Stimulated activated CD4-positive, alpha-beta T cell treated with anti-CD3 and anti-CD28 coated beads, TNF-alpha, amount 100 ng/mL, for 48 hours (primary cell): ENCODE data around the gene ATP13A3.
A peak's percentile ranks its signal among the peaks of the same experiment; 100 is the strongest.
"Not testable (repeated sequence)": the region's sequence is repeated elsewhere in the genome, so short reads cannot be mapped to it uniquely, and the experiment has no call there.

Experiments used
- DNase-seq, 3 donors: peaks; one replicate each; pipeline ENCODE4 v3.0.0-alpha.2; 2020; ENCODE audit warnings: low read depth in 3 of 3

Gene ATP13A3

DNA sequence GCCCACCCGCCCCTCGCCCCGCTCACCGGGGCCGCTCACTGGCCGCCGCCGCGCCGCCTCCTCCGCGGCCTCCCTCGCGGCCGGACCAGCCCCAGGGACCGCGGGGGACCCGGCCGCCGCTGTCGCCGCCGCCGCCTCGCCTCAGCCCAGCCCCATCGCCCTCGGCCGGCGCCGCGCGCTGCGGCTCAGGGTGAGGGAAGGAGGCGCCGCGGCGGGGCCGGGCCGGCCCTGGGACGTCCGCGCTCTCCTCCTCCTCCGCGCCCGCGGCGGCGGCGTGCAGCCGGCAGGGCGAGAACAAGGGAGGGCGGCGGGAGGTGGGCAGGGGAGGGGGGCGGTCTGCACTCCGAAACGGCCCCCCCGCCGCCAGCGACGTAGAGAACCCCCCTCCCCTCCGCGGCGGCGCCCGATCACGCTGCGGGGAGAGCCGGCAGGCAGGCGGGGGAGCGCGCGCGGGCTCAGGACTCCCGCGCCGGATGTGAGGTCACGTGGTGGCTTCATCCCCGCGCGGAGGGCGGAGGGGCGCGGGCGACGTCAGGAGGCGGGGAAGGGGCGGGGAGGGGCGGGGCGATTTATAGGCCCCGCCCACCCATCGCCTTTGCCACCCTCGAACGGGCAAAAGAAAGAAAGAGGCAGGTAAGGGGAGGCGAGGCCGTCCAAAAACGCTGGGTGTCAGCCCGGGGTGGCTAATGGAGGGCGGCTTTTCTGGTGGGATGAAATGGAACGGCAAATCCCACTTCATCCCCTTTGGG is at the start of gene ATP13A3:
Gene ATP13A3, minus strand, starts transcription at position 463 of the 749 bp plus-strand sequence. CDS start 24,812 bp downstream, outside the sequence.
- DNase-seq = peak; percentile 70 to 82 (median 79)

DNA sequence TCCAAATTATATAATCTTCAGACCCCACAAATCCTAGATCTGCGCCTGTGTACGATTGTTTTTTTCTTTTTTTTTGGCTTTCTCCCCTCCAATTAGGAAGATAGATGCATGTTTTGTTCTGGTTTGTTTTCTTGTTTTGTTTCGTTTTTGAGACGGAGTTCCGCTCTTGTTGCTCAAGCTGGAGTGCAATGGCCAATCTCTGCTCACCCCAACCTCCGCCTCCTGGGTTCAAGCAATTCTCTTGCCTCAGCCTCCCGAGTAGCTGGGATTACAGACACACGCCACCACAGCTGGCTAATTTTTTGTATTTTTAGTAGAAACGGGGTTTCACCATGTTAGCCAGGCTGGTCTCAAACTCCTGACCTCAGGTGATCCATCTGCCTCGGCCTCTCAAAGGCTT is 48.4 kb upstream of the ATP13A3 start:
- not testable (repeated sequence) for DNase-seq

GRCh38 chr3:194534243-194534642 is 47.4 kb upstream of the ATP13A3 start:
- DNase-seq = no peak

GRCh38 chr3:194532591-194532990 is 45.8 kb upstream of the ATP13A3 start:
- no peak for DNase-seq

DNA sequence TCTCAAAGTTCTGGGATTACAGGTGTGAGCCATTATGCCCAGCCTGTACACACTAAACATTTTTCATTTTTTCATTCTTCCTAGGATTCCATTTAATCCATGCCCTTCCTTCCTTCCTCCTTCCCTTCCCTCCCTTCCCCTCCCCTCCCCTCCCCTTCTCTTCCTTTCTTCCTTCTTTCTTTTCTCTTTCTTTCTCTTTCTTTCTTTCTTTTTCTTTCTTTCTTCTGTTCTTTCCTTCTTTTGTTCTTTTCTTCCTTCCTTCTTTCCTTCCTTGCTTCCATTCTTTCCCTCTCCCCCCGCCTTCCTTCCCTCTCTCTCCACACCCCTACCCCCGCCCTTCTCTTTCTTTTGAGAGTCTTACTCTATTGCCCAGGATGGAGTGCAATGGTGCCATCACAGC is 40.9 kb upstream of the ATP13A3 start:
- no peak for DNase-seq

DNA sequence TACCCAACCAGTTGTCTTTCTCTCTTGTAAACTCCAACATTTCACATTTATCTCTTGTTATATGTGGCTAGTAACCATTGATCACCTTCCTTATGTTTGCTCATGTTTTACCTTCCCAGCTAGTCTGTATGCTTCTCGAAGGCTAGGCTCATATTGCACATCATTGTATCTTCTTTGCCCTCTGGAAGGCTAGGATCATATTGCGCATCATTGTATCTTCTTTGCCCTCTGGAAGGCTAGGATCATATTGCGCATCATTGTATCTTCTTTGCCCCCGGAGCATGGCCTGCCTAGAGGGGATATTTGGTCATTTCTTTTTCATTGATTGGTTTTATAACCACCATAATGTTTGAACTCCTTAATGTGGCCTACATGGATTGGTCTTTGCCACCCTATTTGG is 39.4 kb upstream of the ATP13A3 start:
- DNase-seq = no peak

DNA sequence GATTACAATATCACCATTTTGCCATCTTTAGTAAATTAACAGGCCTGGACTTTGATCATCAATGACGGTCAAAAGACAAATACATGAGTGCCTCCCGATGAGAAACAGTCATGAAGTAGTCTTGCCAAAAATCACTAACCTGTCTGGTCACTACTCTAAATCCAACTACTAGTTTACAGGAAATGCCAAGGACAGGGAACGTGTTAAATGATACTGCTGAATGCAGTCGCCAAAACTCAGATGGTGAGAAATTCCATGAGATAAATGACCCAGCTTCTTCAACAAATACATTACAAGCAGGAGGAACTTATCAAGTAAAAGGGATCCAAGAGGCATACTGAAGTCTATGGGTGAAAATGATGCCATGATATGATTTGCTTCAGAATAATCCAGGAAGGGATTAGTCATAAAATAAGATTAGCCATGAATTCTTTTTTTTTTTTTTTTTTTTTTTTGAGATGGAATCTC is 35.8 kb upstream of the ATP13A3 start:
- DNase-seq = no peak

GRCh38 chr3:194521510-194522260 is 34.9 kb upstream of the ATP13A3 start:
- no peak for DNase-seq

DNA sequence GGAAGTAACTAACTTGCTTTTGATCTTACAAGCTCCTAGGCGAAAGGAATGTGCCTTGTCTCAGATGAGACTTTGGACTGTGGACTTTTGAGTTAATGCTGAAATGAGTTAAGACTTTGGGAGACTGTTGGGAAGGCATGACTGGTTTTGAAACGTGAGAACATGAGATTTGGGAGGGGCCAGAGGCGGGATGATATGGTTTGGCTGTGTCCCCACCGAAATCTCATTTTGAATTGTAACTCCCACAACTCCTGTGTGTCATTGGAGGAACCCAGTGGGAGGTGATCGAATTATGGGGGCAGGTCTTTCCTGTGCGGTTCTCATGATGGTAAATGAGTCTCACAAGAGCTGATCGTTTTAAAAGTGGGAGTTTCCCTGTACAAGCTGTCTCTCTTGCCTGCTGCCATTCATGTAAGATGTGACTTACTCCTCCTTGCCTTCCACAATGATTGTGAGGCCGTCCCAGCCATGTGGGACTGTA is 33.9 kb upstream of the ATP13A3 start:
- peak; percentile 56 to 81 (median 66) for DNase-seq

GRCh38 chr3:194520201-194520600 is 33.4 kb upstream of the ATP13A3 start:
- not testable (repeated sequence) for DNase-seq

- DNase-seq = no peak
These were observed 31.9 kb upstream of the ATP13A3 start for GRCh38 chr3:194518652-194519051.

- DNase-seq = no peak
These were observed 30.5 kb upstream of the ATP13A3 start for GRCh38 chr3:194517333-194517732.

GRCh38 chr3:194514626-194515025 is 27.8 kb upstream of the ATP13A3 start:
- no peak for DNase-seq

DNA sequence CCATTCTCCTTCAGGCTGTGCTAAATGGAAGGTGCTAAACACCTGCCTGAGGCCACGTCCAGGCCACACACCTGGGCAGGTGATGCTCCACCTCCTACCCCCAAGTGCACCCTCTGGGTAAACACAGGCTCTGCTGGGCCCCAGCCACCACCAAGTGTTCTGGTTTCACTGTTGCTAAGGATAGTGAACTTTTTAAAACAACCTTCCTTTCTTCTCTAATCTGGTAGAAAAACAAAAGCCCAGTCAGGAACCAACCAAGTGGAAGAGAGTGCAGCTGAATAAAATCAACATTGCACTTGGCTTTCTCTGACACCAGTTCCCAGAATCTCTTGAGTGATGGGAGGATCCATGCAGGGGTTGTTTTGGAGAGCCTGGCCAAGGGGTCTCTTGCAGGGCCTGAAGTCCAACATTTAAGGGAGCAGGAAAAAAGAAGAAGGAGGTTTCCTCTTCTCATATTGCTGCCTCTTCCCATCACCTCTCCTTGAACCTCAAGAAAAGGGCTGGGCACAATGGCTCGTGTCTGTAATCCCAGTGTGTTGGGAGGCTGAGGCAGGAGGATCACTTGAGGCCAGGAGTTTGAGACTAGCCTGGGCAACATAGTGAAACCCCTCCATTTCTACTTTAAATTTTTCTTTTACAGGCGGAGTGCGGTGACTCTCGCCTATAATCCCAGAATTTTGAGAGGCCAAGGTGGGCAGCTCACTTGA is 26.2 kb upstream of the ATP13A3 start:
- DNase-seq = no peak

- no peak for DNase-seq
These were observed 22.0 kb upstream of the ATP13A3 start for GRCh38 chr3:194508491-194509453.

DNA sequence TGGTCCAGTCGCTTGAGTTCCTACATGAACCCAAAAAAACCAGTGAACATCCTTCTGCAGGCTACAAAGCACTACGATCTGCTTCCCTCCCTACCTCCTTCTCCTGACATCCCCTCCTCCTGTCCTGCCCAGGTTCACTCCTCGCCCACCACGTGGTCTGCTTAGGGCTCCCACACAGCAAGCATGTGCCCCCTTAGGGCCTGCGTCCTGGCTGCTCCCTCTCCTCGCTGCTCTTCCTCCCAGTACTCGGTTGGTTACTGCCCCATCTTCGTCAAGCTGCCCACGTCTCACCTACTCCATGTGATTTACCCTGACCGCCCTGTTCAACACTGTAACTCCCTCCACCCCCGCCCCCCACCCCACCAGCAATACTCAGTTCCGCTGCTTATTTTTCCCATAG is 20.8 kb upstream of the ATP13A3 start:
- DNase-seq = no peak

DNA sequence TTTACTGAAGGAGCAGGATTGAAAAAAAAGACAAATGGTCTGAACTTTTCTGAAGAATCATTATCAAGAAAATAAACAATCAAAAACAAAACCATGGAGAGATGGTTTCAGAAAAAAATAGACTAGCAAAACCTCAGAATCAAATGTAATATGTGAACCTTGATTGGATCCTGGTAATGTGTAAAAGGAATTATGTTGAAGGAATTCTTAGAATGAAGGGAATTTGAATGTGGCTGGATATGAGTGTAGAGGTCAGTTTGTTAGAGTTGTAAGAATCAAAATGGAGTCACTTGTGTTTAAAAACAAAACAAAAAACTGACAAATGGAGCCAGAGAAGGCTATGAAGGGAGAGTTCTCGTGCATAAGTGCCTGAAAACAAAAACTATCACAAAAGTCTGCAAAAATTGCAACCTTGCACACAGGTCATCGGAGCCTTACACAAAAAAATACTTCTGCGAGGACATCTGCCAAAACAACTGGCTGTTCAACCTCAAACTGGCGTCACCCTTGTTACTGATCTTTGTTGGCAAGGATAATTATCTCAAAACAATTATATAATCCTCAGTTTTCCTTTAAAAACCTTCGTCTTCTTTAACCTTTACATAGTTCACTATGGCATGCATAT is 19.1 kb upstream of the ATP13A3 start:
- DNase-seq = no peak

- DNase-seq = no peak
These were observed 18.1 kb upstream of the ATP13A3 start for GRCh38 chr3:194504861-194505260.

DNA sequence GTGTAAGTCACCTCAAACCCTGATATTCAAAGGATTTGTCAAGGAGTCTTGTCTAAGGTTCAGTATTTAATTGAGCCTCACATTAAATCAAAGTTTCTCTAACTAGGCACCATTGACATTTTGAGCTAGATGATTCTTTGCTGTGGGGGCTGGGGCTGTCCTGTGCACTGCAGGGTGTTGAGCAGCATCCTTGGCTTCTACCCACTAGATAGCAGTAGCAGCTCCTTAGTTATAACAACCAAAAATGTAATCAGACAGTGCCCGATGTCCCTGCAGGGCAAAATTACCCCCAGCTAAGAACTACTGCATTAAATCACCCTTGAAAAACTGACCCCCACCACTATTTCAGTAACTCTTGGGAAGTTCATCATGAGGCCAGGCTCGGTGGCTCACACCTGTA is 17.3 kb upstream of the ATP13A3 start:
- no peak for DNase-seq

GRCh38 chr3:194503081-194503531 is 16.3 kb upstream of the ATP13A3 start:
- no peak for DNase-seq
